Left renal cortex interstitium (tissue), 4 donors: ENCODE data around the gene C6orf89. TPM values are rescaled to one million over a fixed set of nuclear protein-coding genes. Genes with fewer than 3 reads are reported as not detected.
"Not testable (repeated sequence)": the region's sequence is repeated elsewhere in the genome, so short reads cannot be mapped to it uniquely, and the experiment has no call there.

Experiments used
- DNase-seq, 4 donors: peaks; one replicate each; pipeline ENCODE4 v3.0.0-alpha.2; 2013; ENCODE audit warnings: low read depth in 4 of 4, low spot score in 2 of 4, missing footprints in 1 of 4
- polyA plus RNA-seq, 4 donors: library from polyadenylated mRNA; unstranded; fragments of 120-200 nt; gene quantifications; one replicate each; pipeline ENCODE4 v1.2.1, GENCODE V29; 2013; ENCODE audit not compliant: insufficient read length in 4 of 4

Gene C6orf89
- polyA plus RNA-seq, 4 donors = 43.0 to 50.6 (median 47.9) TPM

- no peak for DNase-seq
These were observed 31.9 kb downstream of the C6orf89 start for GRCh38 chr6:36917541-36918193.

- no peak for DNase-seq
These were observed 34.3 kb downstream of the C6orf89 start for GRCh38 chr6:36920049-36920448.

- DNase-seq = no peak
These were observed 34.8 kb downstream of the C6orf89 start for GRCh38 chr6:36920546-36920945.

GRCh38 chr6:36924131-36924530 lies 38.4 kb downstream of the C6orf89 start:
- DNase-seq = no peak

- DNase-seq = no peak
These were observed 39.1 kb downstream of the C6orf89 start for GRCh38 chr6:36924778-36925374.

- no peak for DNase-seq
These were observed 40.1 kb downstream of the C6orf89 start for GRCh38 chr6:36925809-36926208.

GRCh38 chr6:36926708-36927513 lies 41.2 kb downstream of the C6orf89 start:
- DNase-seq = no peak

- DNase-seq = no peak
These were observed 42.2 kb downstream of the C6orf89 start for GRCh38 chr6:36927691-36928546.

GRCh38 chr6:36928547-36928918 lies 42.8 kb downstream of the C6orf89 start:
- DNase-seq = no peak

- no peak for DNase-seq
These were observed 43.4 kb downstream of the C6orf89 start for GRCh38 chr6:36929152-36929551.

- peak in 1 of 4 donors; percentile 13 for DNase-seq
These were observed 43.9 kb downstream of the C6orf89 start for GRCh38 chr6:36929607-36930006.

- DNase-seq = no peak
These were observed 44.7 kb downstream of the C6orf89 start for GRCh38 chr6:36930483-36930882.

GRCh38 chr6:36933102-36933501 lies 47.4 kb downstream of the C6orf89 start:
- DNase-seq = no peak

GRCh38 chr6:36933519-36933918 lies 47.8 kb downstream of the C6orf89 start:
- no peak for DNase-seq

GRCh38 chr6:36934901-36935300 lies 49.1 kb downstream of the C6orf89 start:
- no peak for DNase-seq

- no peak for DNase-seq
These were observed 51.1 kb downstream of the C6orf89 start for GRCh38 chr6:36936824-36937223.

- no peak for DNase-seq
These were observed 52.1 kb downstream of the C6orf89 start for GRCh38 chr6:36937896-36938295.

GRCh38 chr6:36938536-36938935 lies 52.8 kb downstream of the C6orf89 start:
- DNase-seq = no peak

GRCh38 chr6:36939005-36939404 lies 53.3 kb downstream of the C6orf89 start:
- not testable (repeated sequence) for DNase-seq

- no peak for DNase-seq
These were observed 54.3 kb downstream of the C6orf89 start for GRCh38 chr6:36940027-36940426.

- DNase-seq = not testable (repeated sequence)
These were observed 55.8 kb downstream of the C6orf89 start for GRCh38 chr6:36941561-36941960.
